SK-N-MC (cell line): Measurements from ENCODE around the gene CKAP2L.

ENCODE experiments used
- EZH2 ChIP-seq: fragments of 200-600 bp; sonication (generic); IDR thresholded peaks from one replicate; pipeline ENCODE4 v1.6.1; 2017; ENCODE audit warnings: antibody characterized with exemption
- FOXP2 ChIP-seq: optimal IDR thresholded peaks from 2 replicates; pipeline ENCODE3; 2011; ENCODE audit warnings: mild to moderate bottlenecking, moderate library complexity; ENCODE audit not compliant: insufficient read depth; ENCODE audit errors: extremely low read length, control extremely low read depth
- POLR2AphosphoS5 ChIP-seq: IDR thresholded peaks from 2 replicates; pipeline ENCODE4 v1.6.1; 2012; ENCODE audit warnings: mild to moderate bottlenecking, low read depth, low read length, borderline replicate concordance

DNA sequence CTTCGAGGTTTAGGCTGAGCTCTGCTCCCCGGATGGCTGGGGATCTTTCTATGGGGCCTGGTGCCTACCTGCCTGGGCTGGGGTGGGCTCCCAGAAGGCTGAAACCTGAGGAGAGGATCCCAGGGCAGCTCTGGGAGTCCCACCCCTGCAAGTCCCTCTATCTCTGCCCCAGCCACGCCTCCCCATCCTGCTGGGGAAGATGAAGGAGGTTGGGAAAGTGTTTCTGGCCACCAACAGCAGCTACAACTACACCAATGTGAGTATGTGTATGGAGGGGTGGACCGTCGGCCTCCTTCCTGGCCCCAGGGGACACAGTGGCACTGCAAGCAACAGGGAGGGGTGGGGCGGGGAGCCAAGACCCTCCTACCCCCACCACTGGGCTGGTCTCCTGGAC, 40.9 kb downstream of the CKAP2L start:
- TF ChIP-seq EZH2 (no peak), POLR2AphosphoS5 (no peak), FOXP2 (no peak)
